A549 (cell line): ENCODE measurements around the gene KIAA1671. TPM values are rescaled to one million over a fixed set of nuclear protein-coding genes. Genes with fewer than 3 reads are reported as not detected.

Source experiments
- ATAC-seq, 2 experiments: fragments of 200-7000 bp in 1 of 2; fragments of >200 bp in 1 of 2; cut with Nextera tagmentation in 1 of 2; cut with Tn5 transposase in 1 of 2; 3 replicates each; pipeline versions ENCODE4 v1.8.0 to v1.9.1; 2018 to 2020; ENCODE audit warnings: mild to moderate bottlenecking in 1 of 2, moderate library complexity in 1 of 2
- CTCF ChIA-PET: fragments of 300-600 bp; sonication (Branson Sonifier 250); formaldehyde crosslinking; extraction: SDS; loops from one replicate; lab custom pipeline; 2021; ENCODE audit warnings: antibody characterized with exemption, inconsistent platforms; lab: Yijun Ruan, JAX
- POLR2A ChIA-PET: fragments of 350-600 bp; formaldehyde crosslinking; extraction: SDS; loops from one replicate; lab custom pipeline; 2021; ENCODE audit warnings: antibody characterized with exemption, inconsistent platforms; lab: Yijun Ruan, JAX
- DNase-seq, 2 experiments: peaks; one replicate each; pipeline versions ENCODE4 v3.0.0 to v3.0.0-alpha.2; 2011 to 2016; ENCODE audit warnings: low read depth in 1 of 2, low spot score in 1 of 2
- FAIRE-seq: peaks from 2 replicates; lab custom pipeline; 2011; peaks lifted over from hg19 to GRCh38; lab: Jason Lieb, UNC
- H3K27ac ChIP-seq, 2 experiments: fragments of >200 bp; sonication (Bioruptor Twin); formaldehyde crosslinking; 3 replicates each; pipeline ENCODE4 v1.5.1; 2016 to 2017
- H3K4me1 ChIP-seq: fragments of >200 bp; sonication (Bioruptor Twin); formaldehyde crosslinking; 3 replicates; pipeline ENCODE4 v1.6.1; 2016
- H3K4me2 ChIP-seq: fragments of >200 bp; sonication (Bioruptor Twin); formaldehyde crosslinking; 3 replicates; pipeline ENCODE4 v1.6.1; 2016
- H3K4me3 ChIP-seq: fragments of >200 bp; sonication (Bioruptor Twin); formaldehyde crosslinking; 3 replicates; pipeline ENCODE4 v1.5.1; 2016
- H3K9me3 ChIP-seq: fragments of >200 bp; sonication (Bioruptor Twin); formaldehyde crosslinking; 3 replicates; pipeline ENCODE4 v1.6.1; 2016
- BHLHE40 ChIP-seq: IDR thresholded peaks from 2 replicates; pipeline ENCODE4 v1.6.1; 2012; ENCODE audit warnings: low read depth, low read length, inconsistent platforms
- CBX8 ChIP-seq: fragments of 200-600 bp; sonication (generic); IDR thresholded peaks from 2 replicates; pipeline ENCODE4 v1.6.1; 2016
- EP300 ChIP-seq, 2 experiments: fragments of >200 bp; sonication (Bioruptor Twin); formaldehyde crosslinking; IDR thresholded peaks; 2 replicates in 1 of 2; 3 replicates in 1 of 2; pipeline ENCODE4 v1.6.1; 2016 to 2017
- FOXS1 ChIP-seq: fragments of 250-450 bp; sonication (Bioruptor Pico); IDR thresholded peaks from 2 replicates; pipeline ENCODE4 v1.5.0; 2020; ENCODE audit warnings: mild to moderate bottlenecking, moderate library complexity
- HOXB13 ChIP-seq: fragments of 250-450 bp; sonication (Bioruptor Pico); IDR thresholded peaks from 2 replicates; pipeline ENCODE4 v1.5.0; 2020; ENCODE audit warnings: low read depth, mild to moderate bottlenecking, moderate library complexity
- JUN ChIP-seq, 2 experiments: fragments of >200 bp; sonication (Bioruptor Twin); formaldehyde crosslinking; IDR thresholded peaks; 2 replicates in 1 of 2; 3 replicates in 1 of 2; pipeline ENCODE4 v1.6.1; 2016 to 2017
- KDM1A ChIP-seq: fragments of 200-600 bp; sonication (generic); IDR thresholded peaks from 2 replicates; pipeline ENCODE4 v1.6.1; 2016; ENCODE audit warnings: low read depth, mild to moderate bottlenecking
- NFE2L2 ChIP-seq: fragments of 150-350 bp; conservative IDR thresholded peaks from 2 replicates; pipeline ENCODE4 v1.6.1; 2014; ENCODE audit warnings: low read length
- PBX3 ChIP-seq: IDR thresholded peaks from 2 replicates; pipeline ENCODE4 v1.6.1; 2012
- RAD21 ChIP-seq, 2 experiments: fragments of >200 bp in 1 of 2; sonication (Bioruptor Twin) in 1 of 2; formaldehyde crosslinking in 1 of 2; IDR thresholded peaks in 1 of 2; conservative IDR thresholded peaks in 1 of 2; 2 replicates in 1 of 2; 3 replicates in 1 of 2; pipeline ENCODE4 v1.6.1; 2012 to 2018; ENCODE audit warnings: inconsistent platforms in 1 of 2
- SMC3 ChIP-seq: fragments of >200 bp; sonication (Bioruptor Twin); formaldehyde crosslinking; IDR thresholded peaks from 3 replicates; pipeline ENCODE4 v1.6.1; 2018; ENCODE audit warnings: inconsistent platforms
- TP53 ChIP-seq: fragments of 250-450 bp; sonication (Bioruptor Pico); IDR thresholded peaks from 2 replicates; pipeline ENCODE4 v1.5.0; 2021; ENCODE audit warnings: mild to moderate bottlenecking, moderate library complexity
- ZNF302 ChIP-seq: fragments of 250-450 bp; sonication (Bioruptor Pico); IDR thresholded peaks from 2 replicates; pipeline ENCODE4 v1.9.0; 2021; ENCODE audit warnings: inconsistent platforms, mild to moderate bottlenecking, moderate library complexity
- WGBS: methylation state at CpG from one replicate; pipeline ENCODE4 v1.1.6; 2017; ENCODE audit errors: missing lambda C conversion rate; 5-methylcytosine and 5-hydroxymethylcytosine counted together
- polyA plus RNA-seq, 4 experiments: library from polyadenylated mRNA; depleted of rRNA in 3 of 4; stranded (reverse); fragments of >200 nt; fragmentation: RNase III in 1 of 4; extraction: RNeasy Plus Mini Kit Qiagen cat#74134 plus additional on column Dnase treatment in 1 of 4; gene quantifications; 2 replicates in 3 of 4; 3 replicates in 1 of 4; pipeline ENCODE4 v1.2.3, GENCODE V29; 2011 to 2017
- TF ChIP-seq, protein P1 (sequence below): fragments of >200 bp; sonication (Bioruptor Twin); formaldehyde crosslinking; IDR thresholded peaks from 3 replicates; pipeline ENCODE4 v1.5.1; 2016
- TF ChIP-seq, protein P2 (sequence below): fragments of 200-600 bp; sonication (generic); IDR thresholded peaks from 2 replicates; pipeline ENCODE4 v1.6.1; 2016; ENCODE audit warnings: antibody characterized with exemption, mild to moderate bottlenecking, moderate library complexity
- TF ChIP-seq, protein P3 (sequence below): fragments of 450-650 bp; IDR thresholded peaks from 2 replicates; pipeline ENCODE4 v1.6.1; 2014; ENCODE audit warnings: antibody characterized with exemption
- TF ChIP-seq, protein P4 (sequence below): fragments of 150-350 bp; IDR thresholded peaks from 2 replicates; pipeline ENCODE4 v1.6.1; 2014; ENCODE audit warnings: low read depth, mild to moderate bottlenecking, low read length

KIAA1671 gene
- polyA plus RNA-seq, 2 of the 4 experiments (the other 2 are of a cell fraction) = 5.3 to 7.9 TPM

DNA sequence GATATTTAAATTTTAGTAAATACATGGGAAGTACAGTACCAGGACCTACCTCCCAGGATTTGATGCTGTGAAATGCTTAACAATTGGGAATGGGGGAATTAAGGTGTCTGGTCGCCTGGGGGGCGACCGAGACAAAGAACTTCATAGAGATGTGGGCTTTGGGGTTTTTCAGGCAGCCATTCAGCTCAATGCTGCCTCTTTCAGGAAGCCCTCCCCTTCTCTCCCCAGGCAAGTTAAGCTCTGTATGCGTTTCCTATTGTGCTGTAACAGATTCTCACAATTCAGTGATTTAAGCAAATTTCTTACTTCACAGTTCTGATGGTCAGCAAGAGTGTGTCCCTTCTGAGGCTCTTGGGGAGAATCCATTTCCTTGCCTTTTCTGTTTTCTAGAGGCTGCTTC is 53.8 kb downstream of the KIAA1671 start:
- POLR2A ChIA-PET = interaction anchor here (0.6 kb wide), 1 partner anchor 10 kb away, joined by 3 read pairs; no protein-coding TSS in a partner anchor
- Histone ChIP-seq H3K4me2 (no peak overlapping the region), H3K4me3 (no peak overlapping the region), H3K9me3 (no peaks in the 10 kb centered on the region)
- 82% methylated on average over 4 of the region's 4 CpGs for WGBS
- TF ChIP-seq ZNF302 (no peak), BHLHE40 (no peak), CBX8 (no peak), NFE2L2 (no peak), EP300 (IDR thresholded peaks at IDR 0.05) (no peak), RAD21 (conservative IDR thresholded peaks at IDR 0.05 in 1 of 2, IDR thresholded peaks at IDR 0.05 in 1 of 2) (no peak)
- TF ChIP-seq, protein P1, sequence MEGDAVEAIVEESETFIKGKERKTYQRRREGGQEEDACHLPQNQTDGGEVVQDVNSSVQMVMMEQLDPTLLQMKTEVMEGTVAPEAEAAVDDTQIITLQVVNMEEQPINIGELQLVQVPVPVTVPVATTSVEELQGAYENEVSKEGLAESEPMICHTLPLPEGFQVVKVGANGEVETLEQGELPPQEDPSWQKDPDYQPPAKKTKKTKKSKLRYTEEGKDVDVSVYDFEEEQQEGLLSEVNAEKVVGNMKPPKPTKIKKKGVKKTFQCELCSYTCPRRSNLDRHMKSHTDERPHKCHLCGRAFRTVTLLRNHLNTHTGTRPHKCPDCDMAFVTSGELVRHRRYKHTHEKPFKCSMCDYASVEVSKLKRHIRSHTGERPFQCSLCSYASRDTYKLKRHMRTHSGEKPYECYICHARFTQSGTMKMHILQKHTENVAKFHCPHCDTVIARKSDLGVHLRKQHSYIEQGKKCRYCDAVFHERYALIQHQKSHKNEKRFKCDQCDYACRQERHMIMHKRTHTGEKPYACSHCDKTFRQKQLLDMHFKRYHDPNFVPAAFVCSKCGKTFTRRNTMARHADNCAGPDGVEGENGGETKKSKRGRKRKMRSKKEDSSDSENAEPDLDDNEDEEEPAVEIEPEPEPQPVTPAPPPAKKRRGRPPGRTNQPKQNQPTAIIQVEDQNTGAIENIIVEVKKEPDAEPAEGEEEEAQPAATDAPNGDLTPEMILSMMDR = no peak
- TF ChIP-seq, protein P2, sequence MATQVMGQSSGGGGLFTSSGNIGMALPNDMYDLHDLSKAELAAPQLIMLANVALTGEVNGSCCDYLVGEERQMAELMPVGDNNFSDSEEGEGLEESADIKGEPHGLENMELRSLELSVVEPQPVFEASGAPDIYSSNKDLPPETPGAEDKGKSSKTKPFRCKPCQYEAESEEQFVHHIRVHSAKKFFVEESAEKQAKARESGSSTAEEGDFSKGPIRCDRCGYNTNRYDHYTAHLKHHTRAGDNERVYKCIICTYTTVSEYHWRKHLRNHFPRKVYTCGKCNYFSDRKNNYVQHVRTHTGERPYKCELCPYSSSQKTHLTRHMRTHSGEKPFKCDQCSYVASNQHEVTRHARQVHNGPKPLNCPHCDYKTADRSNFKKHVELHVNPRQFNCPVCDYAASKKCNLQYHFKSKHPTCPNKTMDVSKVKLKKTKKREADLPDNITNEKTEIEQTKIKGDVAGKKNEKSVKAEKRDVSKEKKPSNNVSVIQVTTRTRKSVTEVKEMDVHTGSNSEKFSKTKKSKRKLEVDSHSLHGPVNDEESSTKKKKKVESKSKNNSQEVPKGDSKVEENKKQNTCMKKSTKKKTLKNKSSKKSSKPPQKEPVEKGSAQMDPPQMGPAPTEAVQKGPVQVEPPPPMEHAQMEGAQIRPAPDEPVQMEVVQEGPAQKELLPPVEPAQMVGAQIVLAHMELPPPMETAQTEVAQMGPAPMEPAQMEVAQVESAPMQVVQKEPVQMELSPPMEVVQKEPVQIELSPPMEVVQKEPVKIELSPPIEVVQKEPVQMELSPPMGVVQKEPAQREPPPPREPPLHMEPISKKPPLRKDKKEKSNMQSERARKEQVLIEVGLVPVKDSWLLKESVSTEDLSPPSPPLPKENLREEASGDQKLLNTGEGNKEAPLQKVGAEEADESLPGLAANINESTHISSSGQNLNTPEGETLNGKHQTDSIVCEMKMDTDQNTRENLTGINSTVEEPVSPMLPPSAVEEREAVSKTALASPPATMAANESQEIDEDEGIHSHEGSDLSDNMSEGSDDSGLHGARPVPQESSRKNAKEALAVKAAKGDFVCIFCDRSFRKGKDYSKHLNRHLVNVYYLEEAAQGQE = no peak
- TF ChIP-seq, all 56 proteins: peak for 0
- peaks cover 13% of the 10 kb centered on the region; the same call in 1 of the 3 replicates for H3K4me1 ChIP-seq
- ATAC-seq (no peak), DNase-seq (no peak), FAIRE-seq (no peak)
- CTCF ChIA-PET = interaction anchor here (1.1 to 2.0 kb wide), 2 partner anchors 22 to 42 kb away, joined by 3 to 4 read pairs; no protein-coding TSS in a partner anchor
- H3K27ac ChIP-seq = no peak overlapping the region

DNA sequence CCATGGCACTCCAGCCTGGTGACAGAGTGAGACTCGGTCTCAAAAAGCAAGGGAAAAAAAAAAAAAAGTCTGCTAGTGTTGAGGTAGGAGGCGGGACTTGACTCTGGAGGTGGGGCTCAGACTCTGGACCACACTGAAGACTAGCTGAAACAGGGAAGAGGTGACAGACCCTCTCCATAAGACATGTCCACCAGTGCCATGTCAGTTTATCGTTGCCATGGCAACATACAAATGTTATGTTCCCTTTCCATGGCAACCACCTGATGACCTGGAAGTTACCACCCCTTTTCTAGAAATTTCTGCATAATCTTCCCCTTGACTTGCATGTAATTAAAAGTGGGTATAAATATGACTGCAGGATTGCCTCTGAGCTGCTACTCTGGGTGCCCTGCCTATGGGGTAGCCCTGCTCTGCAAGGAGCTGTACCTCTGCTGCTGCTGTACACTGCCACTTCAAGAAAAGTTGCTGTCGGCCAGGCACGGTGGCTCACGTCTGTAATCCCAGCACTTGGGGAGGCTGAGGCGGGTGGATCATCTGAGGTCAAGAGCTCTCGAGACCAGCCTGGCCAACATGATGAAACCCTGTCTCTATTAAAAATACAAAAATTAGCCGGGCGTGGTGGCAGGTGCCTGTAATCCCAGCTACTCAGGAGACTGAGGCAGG is 55.1 kb downstream of the KIAA1671 start:
- TF ChIP-seq FOXS1 (CRISPR knock-in tag) (no peak), JUN (IDR thresholded peaks at IDR 0.05) (no peak)
- FAIRE-seq = no peak
- Histone ChIP-seq H3K4me2 (no peak overlapping the region), H3K4me1 (peaks cover 6% of the 10 kb centered on the region; the same call in 1 of the 3 replicates), H3K9me3 (no peaks in the 10 kb centered on the region), H3K4me3 (no peak overlapping the region), H3K27ac (no peak overlapping the region)
- 87% methylated on average over 9 of the region's 10 CpGs for WGBS
- peak in 1 of 2 experiments; percentile 53 for DNase-seq
- peak in 1 of 2 experiments; percentile 42; a peak in 2 of 6 replicates for ATAC-seq
- ChIA-PET CTCF (interaction anchor here (0.7 to 2.0 kb wide), 2 partner anchors 17 to 40 kb away, joined by 3 to 4 read pairs; no protein-coding TSS in a partner anchor), POLR2A (no interaction called here)

DNA sequence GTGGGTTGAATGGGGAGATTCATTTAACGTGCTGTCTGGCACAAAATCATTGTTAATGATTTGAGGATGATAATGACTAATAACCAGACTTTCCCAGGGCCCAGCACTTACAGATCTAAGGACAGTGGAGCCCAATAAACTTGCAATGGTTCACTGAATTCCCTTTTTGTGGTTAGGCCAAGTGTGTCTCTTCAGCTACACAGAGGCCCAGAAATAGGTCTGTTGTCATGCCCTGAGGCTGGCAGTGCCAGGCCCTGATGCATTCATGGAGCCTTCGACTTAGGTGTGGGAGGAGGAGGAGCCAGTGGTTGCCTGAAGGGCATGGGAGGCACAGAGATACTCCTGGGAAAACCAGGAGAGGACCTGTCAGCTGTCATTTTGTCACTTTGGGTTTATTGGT is 56.1 kb downstream of the KIAA1671 start:
- TF ChIP-seq KDM1A (no peak), PBX3 (no peak), TP53 (no peak), SMC3 (no peak), JUN (IDR thresholded peaks at IDR 0.05) (no peak), HOXB13 (no peak)
- TF ChIP-seq, protein P3, sequence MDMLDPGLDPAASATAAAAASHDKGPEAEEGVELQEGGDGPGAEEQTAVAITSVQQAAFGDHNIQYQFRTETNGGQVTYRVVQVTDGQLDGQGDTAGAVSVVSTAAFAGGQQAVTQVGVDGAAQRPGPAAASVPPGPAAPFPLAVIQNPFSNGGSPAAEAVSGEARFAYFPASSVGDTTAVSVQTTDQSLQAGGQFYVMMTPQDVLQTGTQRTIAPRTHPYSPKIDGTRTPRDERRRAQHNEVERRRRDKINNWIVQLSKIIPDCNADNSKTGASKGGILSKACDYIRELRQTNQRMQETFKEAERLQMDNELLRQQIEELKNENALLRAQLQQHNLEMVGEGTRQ = no peak
- TF ChIP-seq, protein P4, sequence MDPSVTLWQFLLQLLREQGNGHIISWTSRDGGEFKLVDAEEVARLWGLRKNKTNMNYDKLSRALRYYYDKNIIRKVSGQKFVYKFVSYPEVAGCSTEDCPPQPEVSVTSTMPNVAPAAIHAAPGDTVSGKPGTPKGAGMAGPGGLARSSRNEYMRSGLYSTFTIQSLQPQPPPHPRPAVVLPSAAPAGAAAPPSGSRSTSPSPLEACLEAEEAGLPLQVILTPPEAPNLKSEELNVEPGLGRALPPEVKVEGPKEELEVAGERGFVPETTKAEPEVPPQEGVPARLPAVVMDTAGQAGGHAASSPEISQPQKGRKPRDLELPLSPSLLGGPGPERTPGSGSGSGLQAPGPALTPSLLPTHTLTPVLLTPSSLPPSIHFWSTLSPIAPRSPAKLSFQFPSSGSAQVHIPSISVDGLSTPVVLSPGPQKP = no peak
- TF ChIP-seq, protein P2 = no peak
- ATAC-seq (no peak), FAIRE-seq (no peak), DNase-seq (peak in 1 of 2 experiments; percentile 16)
- ChIA-PET CTCF (no interaction called here), POLR2A (interaction anchor here (0.6 kb wide), 1 partner anchor 48 kb away, joined by 3 read pairs; no protein-coding TSS in a partner anchor)
- no peak overlapping the region for H3K4me2 ChIP-seq
- H3K9me3 ChIP-seq = no peaks in the 10 kb centered on the region
- peaks cover 8% of the 10 kb centered on the region; the same call in 1 of the 3 replicates for H3K4me1 ChIP-seq
- H3K4me3 ChIP-seq = no peak overlapping the region
- H3K27ac ChIP-seq = no peak overlapping the region
- WGBS = 15% methylated on average over 1 of the region's 2 CpGs
